Loucy (cell line): ENCODE results near the gene PCP4L1.

Experiments used
- EZH2phosphoT487 ChIP-seq: fragments of 200-600 bp; IDR thresholded peaks from 2 replicates; pipeline ENCODE4 v1.6.1; 2018; ENCODE audit warnings: antibody characterized with exemption, mild to moderate bottlenecking, moderate library complexity, borderline replicate concordance
- TF ChIP-seq, protein P1 (sequence below): fragments of 200-600 bp; sonication (generic); conservative IDR thresholded peaks from 2 replicates; pipeline ENCODE4 v1.5.1; 2014; ENCODE audit warnings: mild to moderate bottlenecking, antibody characterized with exemption, low read length

DNA sequence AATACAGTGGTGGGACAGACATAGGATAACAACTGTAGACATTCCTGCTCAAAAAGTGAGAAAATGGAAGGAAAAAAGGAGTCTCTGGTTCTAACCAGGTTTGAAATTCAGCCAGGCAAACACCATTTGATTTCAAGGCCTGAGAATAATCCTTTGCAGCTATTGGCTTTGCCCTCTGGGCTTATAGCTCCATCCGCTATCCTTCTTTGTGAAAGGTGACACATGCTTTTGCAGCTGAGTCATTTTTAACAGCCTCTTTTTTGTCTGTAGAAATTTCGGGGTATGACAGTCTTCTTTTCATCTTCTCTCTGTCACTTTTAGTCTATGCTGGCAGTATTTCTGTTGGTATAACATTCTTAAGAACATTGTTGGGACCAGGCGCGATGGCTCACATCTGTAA lies 71.8 kb downstream of the PCP4L1 start:
- TF ChIP-seq, protein P1, sequence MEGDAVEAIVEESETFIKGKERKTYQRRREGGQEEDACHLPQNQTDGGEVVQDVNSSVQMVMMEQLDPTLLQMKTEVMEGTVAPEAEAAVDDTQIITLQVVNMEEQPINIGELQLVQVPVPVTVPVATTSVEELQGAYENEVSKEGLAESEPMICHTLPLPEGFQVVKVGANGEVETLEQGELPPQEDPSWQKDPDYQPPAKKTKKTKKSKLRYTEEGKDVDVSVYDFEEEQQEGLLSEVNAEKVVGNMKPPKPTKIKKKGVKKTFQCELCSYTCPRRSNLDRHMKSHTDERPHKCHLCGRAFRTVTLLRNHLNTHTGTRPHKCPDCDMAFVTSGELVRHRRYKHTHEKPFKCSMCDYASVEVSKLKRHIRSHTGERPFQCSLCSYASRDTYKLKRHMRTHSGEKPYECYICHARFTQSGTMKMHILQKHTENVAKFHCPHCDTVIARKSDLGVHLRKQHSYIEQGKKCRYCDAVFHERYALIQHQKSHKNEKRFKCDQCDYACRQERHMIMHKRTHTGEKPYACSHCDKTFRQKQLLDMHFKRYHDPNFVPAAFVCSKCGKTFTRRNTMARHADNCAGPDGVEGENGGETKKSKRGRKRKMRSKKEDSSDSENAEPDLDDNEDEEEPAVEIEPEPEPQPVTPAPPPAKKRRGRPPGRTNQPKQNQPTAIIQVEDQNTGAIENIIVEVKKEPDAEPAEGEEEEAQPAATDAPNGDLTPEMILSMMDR = no peak
- TF ChIP-seq EZH2phosphoT487 = no peak
